Osteoblast (primary cell): Measurements from ENCODE around the gene ATF7IP. TPM values are rescaled to one million over a fixed set of nuclear protein-coding genes. Genes with fewer than 3 reads are reported as not detected.
A peak's percentile ranks its signal among the peaks of the same experiment; 100 is the strongest.

Experiments used
- DNase-seq: peaks from one replicate; pipeline ENCODE4 v3.0.0; 2011; ENCODE audit warnings: low spot score, mixed read lengths; ENCODE audit not compliant: insufficient read length; ENCODE audit errors: missing footprints
- H2AFZ ChIP-seq: 2 replicates; pipeline ENCODE4 v1.6.0; 2011; ENCODE audit warnings: mild to moderate bottlenecking, low read length
- H3K27ac ChIP-seq: 2 replicates; pipeline ENCODE4 v1.5.1; 2011; ENCODE audit warnings: mild to moderate bottlenecking, low read depth, low read length, moderate library complexity
- H3K27me3 ChIP-seq: 2 replicates; pipeline ENCODE4 v1.6.0; 2012; ENCODE audit warnings: mild to moderate bottlenecking, control low read depth, inconsistent platforms, low read length, moderate library complexity; ENCODE audit not compliant: insufficient read depth
- H3K36me3 ChIP-seq: 2 replicates; pipeline ENCODE4 v1.5.1; 2011; ENCODE audit warnings: mild to moderate bottlenecking, low read length, control low read depth, moderate library complexity; ENCODE audit not compliant: insufficient read depth
- H3K4me1 ChIP-seq: 2 replicates; pipeline ENCODE4 v1.5.1; 2011; ENCODE audit warnings: mild to moderate bottlenecking, low read length, control low read depth, moderate library complexity; ENCODE audit not compliant: insufficient read depth
- H3K4me2 ChIP-seq: 2 replicates; pipeline ENCODE4 v1.6.0; 2011; ENCODE audit warnings: mild to moderate bottlenecking, low read length; ENCODE audit not compliant: insufficient read depth
- H3K4me3 ChIP-seq: fragments of 200-600 bp; sonication (generic); 3 replicates; pipeline ENCODE4 v1.5.1; 2012; ENCODE audit warnings: mild to moderate bottlenecking, low read length, inconsistent platforms; ENCODE audit not compliant: insufficient read depth
- H3K79me2 ChIP-seq: 2 replicates; pipeline ENCODE4 v1.6.0; 2012; ENCODE audit warnings: mild to moderate bottlenecking, low read length, control low read depth, inconsistent platforms; ENCODE audit not compliant: insufficient read depth
- H3K9me3 ChIP-seq: 2 replicates; pipeline ENCODE4 v1.5.1; 2011; ENCODE audit warnings: low read depth, low read length, control low read depth
- H4K20me1 ChIP-seq: 2 replicates; pipeline ENCODE4 v1.6.0; 2012; ENCODE audit warnings: mild to moderate bottlenecking, low read length, control low read depth; ENCODE audit not compliant: insufficient read depth
- total RNA-seq: library from RNA; depleted of rRNA; stranded (reverse); fragments of >200 nt; gene quantifications from 2 replicates; pipeline ENCODE4 v1.2.3, GENCODE V29; 2012
- TF ChIP-seq, protein P1 (sequence below): IDR thresholded peaks from 2 replicates; pipeline ENCODE4 v1.5.1; 2011; ENCODE audit warnings: mild to moderate bottlenecking, low read depth, low read length, moderate library complexity; ENCODE audit errors: extremely low read depth

The ATF7IP gene
- total RNA-seq, 1 donor, result 29.3 TPM

GRCh38 chr12:14408208-14408607 is 42.7 kb downstream of the ATF7IP start:
- no peak overlapping the region for H3K4me3 ChIP-seq
- no peaks in the 10 kb centered on the region for H3K36me3 ChIP-seq
- H3K27me3 ChIP-seq, result no peaks in the 10 kb centered on the region
- TF ChIP-seq, protein P1, sequence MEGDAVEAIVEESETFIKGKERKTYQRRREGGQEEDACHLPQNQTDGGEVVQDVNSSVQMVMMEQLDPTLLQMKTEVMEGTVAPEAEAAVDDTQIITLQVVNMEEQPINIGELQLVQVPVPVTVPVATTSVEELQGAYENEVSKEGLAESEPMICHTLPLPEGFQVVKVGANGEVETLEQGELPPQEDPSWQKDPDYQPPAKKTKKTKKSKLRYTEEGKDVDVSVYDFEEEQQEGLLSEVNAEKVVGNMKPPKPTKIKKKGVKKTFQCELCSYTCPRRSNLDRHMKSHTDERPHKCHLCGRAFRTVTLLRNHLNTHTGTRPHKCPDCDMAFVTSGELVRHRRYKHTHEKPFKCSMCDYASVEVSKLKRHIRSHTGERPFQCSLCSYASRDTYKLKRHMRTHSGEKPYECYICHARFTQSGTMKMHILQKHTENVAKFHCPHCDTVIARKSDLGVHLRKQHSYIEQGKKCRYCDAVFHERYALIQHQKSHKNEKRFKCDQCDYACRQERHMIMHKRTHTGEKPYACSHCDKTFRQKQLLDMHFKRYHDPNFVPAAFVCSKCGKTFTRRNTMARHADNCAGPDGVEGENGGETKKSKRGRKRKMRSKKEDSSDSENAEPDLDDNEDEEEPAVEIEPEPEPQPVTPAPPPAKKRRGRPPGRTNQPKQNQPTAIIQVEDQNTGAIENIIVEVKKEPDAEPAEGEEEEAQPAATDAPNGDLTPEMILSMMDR, result no peak
- no peak overlapping the region for H3K27ac ChIP-seq
- H3K4me2 ChIP-seq, result peak overlapping the region; percentile 24
- peaks cover 94% of the 10 kb centered on the region for H3K79me2 ChIP-seq
- H2AFZ ChIP-seq, result no peak overlapping the region
- no peaks in the 10 kb centered on the region for H4K20me1 ChIP-seq
- no peaks in the 10 kb centered on the region for H3K9me3 ChIP-seq
- peaks cover 9% of the 10 kb centered on the region for H3K4me1 ChIP-seq
- DNase-seq, result no peak

DNA sequence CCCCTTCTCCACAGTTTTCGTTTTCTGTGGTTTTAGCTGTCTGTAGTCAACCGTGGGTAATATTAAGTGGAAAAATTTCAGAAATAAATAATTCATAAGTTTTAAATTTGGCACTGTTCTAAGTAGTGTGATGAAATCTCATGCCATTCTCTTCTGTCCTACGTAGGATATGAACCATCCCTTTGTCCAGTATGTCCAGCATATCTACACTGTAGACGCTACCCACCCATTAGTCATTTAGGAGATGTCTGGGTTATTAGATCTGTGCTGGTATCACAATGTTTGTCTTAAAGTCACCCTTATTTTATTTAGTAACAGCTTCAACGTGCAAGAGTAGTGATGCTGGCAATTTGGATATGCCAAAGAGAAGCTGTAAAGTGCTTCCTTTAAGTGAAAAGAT is 44.7 kb downstream of the ATF7IP start:
- TF ChIP-seq, protein P1, result no peak
- Histone ChIP-seq H4K20me1 (no peaks in the 10 kb centered on the region), H3K79me2 (peaks cover 94% of the 10 kb centered on the region), H3K36me3 (no peaks in the 10 kb centered on the region), H3K27me3 (no peaks in the 10 kb centered on the region), H3K9me3 (no peaks in the 10 kb centered on the region), H2AFZ (no peak overlapping the region), H3K4me1 (no peaks in the 10 kb centered on the region), H3K4me3 (no peak overlapping the region), H3K4me2 (no peak overlapping the region), H3K27ac (peak overlapping the region; percentile 20)
- DNase-seq, result no peak

GRCh38 chr12:14410841-14411569 is 45.5 kb downstream of the ATF7IP start:
- Histone ChIP-seq H3K27me3 (no peaks in the 10 kb centered on the region), H3K4me3 (no peak overlapping the region), H3K9me3 (no peaks in the 10 kb centered on the region), H2AFZ (no peak overlapping the region), H3K4me1 (peaks cover 8% of the 10 kb centered on the region), H3K36me3 (no peaks in the 10 kb centered on the region), H3K27ac (no peak overlapping the region), H3K79me2 (peaks cover 94% of the 10 kb centered on the region), H3K4me2 (no peak overlapping the region), H4K20me1 (no peaks in the 10 kb centered on the region)
- DNase-seq, result no peak
- TF ChIP-seq, protein P1, result no peak

GRCh38 chr12:14416658-14417057 is 51.2 kb downstream of the ATF7IP start:
- Histone ChIP-seq H3K27me3 (no peaks in the 10 kb centered on the region), H4K20me1 (no peaks in the 10 kb centered on the region), H3K27ac (peak overlapping the region; percentile 62), H3K4me3 (no peak overlapping the region), H3K4me1 (peaks cover 29% of the 10 kb centered on the region), H3K79me2 (peaks cover 82% of the 10 kb centered on the region), H2AFZ (no peak overlapping the region), H3K9me3 (peaks cover 2% of the 10 kb centered on the region), H3K4me2 (peak overlapping the region; percentile 49), H3K36me3 (peaks cover 9% of the 10 kb centered on the region)
- peak; percentile 39 for DNase-seq
- TF ChIP-seq, protein P1, result peak; percentile 40
